HG03439 (cell line): ENCODE results near the gene PDPK1.
"Not testable (repeated sequence)": the region's sequence is repeated elsewhere in the genome, so short reads cannot be mapped to it uniquely, and the experiment has no call there.

Source experiments
- ATAC-seq: cut with Tn5 transposase; IDR thresholded peaks from one replicate; pipeline ENCODE4 v1.9.1; 2021; ENCODE audit warnings: mild to moderate bottlenecking, moderate library complexity; ENCODE audit not compliant: unreplicated experiment

The PDPK1 gene

DNA sequence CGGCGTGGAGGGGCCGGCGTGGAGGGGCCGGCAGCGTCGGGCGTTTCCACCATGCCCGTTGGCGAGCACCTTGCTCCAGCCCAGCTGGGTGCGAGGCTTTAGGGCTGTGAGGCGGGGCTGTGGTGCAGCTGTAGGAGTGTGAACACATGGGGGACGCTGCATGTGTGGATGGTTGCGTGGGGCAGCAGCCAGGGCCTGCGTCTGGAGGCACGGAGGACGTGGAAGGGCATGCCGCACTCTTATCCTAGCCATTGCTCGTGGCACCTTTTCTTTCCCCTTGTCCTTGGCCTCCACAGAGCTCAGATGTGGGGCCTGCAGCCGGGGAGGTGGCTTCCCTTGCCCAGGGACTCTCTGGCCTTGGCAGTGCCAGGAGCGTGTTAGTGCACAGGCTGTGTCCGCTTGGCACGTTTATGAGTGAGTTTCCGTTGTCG lies 47.8 kb downstream of the PDPK1 start:
- no peak for ATAC-seq

DNA sequence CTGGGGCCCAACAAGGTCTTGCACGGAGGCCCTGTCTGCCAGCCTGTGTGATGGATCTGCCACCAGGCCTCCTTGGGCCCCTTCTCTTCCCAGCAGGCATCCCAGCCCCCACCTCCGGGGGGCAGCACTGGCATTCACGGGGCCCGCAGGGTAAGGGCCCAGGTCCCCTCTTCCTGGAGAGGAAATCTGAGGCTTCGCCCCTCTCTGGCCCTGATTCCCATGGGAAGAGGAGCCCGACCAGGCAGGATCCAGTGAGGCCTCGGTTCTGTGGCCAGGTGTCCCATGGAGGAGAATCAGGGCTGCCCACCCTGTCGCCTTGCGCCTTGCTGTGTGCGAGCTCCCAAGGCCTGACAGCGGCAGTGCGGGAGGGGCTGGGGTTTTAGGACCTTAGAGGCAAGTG lies 48.4 kb downstream of the PDPK1 start:
- ATAC-seq = no peak

DNA sequence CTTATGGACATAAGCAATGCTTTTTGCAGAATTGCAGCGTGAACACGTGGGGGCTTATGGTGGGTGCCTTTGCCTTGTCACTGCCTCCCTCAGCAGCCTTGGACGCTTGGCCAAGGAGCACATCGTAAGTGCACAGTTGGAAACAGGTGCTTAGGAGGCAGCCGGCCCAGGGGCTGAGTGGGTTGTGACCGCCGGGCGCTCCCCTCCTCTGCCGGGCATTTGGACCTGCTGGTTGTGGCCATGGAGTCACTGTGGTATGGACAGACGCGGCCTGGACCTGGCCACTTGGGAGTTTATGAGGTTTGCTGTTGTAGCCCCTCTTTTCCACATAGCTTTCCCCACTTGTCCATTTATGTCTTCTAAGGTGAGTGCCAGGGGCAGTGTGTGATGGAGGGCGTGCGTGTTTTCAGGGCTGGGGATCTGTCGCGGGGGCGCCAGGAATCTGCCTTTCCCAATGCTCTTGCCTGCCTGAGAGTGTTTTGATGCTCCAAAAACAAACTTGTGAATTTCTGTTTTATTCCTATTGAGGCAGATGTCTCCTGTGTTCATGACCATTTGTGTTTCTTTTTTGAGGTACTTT lies 49.2 kb downstream of the PDPK1 start:
- ATAC-seq = no peak

DNA sequence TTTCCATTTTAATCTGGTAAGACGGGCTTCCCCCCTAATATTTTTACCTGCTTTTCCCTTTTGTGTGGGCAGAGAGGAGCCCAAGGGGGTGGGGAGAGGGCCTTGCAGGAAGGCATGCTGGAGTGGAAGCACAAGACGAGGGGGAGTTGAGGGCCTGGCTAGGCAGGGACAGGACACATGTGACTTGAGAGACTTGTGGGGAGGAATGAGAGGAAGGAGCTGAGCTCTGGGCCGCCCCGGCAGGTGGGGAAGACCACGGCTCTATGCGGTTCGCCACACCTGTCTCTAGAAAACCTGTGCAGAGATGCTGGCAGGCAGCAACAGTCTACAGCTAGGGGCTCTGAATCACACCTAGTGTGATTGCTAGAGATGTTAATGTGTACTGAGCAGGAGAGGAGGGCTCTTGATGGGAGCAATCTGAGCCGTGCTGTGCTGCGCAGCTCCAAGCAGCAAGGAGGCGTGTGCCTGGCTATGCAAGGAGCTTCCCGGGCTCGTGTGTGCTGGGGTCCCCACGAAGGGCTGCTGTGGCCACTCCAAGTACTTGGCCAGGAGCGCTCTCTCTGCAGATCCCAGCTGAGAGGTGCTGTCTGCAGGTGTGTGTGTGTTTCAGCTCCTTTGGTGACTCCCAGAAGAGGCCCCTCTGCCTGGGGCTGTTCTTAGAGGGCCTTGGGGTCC lies 50.2 kb downstream of the PDPK1 start:
- no peak for ATAC-seq

DNA sequence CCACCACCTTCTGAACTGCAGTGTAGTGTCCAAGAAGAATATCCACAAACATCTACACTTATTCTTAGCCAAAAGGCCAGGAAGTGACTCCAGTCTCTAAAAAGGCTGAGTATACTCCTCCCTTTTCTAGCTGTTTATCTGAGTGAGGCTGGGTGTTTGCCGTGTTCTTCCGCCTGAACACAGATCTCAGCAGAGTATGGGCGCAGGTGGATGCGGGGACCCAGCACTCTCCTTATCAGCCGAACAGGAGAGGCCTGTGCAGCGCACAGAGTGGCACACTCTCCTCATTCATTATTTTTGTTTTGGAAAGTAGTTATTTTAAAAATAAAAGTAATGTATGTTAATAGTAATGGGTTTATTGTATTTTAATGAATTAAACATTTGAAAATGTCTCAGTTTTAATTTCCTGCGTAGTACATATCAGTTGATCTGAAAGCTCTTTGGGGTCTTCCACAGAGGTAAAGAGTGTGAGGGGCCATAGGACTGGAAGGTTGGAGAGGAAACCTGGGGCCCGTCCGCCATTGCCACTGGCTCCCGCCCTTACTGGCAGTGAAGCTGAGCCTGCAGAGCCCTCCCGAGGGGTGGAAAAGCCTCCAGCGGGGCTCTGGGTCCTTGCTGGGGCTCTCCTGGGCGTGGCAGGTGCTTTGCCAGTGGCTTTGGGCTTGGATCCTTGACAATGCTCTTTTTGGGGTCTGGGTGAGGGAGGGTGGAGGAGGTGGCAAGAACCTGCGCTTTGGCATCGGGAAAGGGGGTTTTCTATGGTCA lies 53.8 kb downstream of the PDPK1 start:
- no peak for ATAC-seq

DNA sequence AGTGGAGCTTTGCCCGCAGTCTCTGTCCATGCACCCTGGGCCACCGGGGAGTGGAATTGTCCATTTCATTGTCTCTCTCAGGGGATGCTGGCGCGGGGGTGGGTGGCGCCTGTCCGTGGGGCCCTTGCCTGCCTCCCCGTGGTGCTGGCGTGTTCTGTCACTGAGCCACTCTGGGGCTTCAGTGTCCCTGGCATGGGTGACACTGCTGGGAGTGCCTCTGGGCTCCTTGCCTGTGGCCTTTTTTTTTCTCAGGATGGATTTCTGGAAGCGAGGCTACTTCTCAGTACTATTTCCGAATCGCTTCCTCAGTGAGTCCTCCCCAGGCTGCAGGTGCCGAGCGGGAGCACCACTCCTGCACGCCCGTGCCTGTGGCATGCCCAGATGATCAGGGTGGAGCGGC lies 55.0 kb downstream of the PDPK1 start:
- no peak for ATAC-seq

DNA sequence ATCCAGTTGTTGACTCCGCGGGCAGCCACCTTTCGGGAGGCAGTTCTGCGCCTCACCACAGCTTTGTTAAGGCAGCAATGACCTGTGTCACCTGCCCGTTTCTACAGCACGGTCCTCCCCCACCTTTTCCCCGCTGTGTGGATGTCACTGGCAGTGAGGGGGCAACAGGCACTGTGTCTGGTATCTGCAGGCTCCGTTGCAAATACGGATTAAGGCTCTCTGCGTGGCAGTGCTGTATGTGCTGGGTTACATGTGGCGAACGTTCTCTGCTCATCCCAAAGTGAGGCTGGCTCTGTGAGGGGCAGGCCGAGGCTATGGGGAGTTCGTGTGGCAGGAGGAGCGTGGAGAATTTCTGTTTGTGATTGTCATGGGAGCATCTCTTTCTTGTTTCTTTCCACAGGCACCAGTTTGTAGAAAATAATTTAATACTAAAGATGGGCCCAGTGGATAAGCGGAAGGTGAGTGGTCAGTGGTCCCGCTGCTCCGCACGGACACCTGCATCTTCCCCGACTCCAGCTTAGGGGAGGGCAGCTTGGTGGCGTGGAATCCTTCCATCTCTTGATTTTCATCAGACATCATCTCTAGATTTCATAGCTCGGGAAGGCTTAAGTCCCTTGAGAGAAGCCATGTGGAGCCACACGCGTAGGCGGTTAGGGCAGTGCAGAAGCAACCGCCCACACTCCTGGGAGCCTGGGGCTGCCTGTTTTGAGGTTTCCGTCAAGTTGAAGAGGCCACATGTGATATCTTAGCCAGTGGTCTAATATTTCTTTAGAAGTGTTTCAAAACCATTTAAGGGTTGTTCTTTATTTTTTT lies 57.8 kb downstream of the PDPK1 start:
- ATAC-seq = no peak

DNA sequence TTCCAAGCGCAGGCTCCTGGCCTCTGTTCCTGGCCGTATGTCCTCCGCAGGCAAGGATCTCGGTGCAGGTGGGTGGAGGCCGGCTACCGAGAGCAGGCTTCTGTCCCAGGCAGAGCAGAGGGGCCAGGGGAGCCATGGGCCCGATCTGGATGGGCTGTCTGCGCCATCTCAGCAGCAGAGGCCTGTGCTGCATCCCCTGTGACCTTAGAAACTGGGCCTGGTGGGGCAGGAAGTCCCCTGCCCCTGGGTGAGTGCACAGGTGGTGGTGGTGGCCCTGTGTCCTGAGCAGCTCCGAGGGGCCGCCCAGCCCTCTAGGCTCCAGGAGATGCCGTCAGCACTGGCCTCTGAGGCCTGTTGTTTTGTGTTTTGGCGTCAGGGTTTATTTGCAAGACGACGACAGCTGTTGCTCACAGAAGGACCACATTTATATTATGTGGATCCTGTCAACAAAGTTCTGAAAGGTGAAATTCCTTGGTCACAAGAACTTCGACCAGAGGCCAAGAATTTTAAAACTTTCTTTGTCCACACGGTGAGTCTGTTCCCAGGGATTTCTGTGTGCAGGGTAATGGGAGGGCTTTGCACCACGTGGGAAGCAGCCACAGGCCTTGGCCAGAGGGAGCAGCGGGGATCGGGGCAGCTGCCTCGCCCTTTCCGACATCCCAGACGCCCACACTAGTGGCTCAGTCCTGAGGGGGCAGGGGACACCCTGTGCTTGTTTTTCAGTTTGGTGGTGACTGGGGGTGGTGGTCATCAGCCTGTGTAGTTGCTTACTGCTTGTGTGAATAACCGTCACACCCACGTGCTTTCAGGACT lies 59.1 kb downstream of the PDPK1 start:
- ATAC-seq = no peak

DNA sequence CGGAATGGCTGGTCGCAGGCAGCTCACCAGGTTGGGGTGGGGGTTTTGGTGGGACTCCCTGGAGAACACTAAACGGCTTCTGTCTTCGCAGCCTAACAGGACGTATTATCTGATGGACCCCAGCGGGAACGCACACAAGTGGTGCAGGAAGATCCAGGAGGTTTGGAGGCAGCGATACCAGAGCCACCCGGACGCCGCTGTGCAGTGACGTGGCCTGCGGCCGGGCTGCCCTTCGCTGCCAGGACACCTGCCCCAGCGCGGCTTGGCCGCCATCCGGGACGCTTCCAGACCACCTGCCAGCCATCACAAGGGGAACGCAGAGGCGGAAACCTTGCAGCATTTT lies 59.7 kb downstream of the PDPK1 start:
- no peak for ATAC-seq

DNA sequence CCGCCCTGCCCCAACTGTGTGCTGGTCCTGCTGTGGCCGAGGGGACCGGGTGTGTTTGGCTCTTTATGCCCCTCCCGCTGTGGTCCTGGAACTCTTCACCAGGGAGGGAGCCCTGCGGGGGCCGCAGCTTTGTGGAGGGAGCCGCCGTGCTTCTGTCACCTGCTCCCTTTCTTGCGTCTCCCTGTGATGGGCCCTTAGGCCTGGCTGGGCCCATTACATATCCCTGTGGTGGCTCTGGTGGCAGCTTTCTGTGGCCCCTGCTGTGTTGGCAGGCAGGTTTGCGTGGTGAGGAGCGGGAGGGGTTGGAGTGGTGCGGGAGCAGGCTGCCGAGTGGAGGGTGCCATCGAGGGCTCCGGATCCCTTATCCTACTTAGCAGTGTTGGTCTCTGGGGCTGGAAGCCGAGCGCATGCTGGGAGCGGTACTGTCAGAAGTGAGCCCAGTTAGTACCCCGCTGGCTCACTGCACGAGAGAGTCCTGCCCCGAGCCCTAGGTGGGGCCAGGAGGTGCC lies 60.4 kb downstream of the PDPK1 start:
- no peak for ATAC-seq

DNA sequence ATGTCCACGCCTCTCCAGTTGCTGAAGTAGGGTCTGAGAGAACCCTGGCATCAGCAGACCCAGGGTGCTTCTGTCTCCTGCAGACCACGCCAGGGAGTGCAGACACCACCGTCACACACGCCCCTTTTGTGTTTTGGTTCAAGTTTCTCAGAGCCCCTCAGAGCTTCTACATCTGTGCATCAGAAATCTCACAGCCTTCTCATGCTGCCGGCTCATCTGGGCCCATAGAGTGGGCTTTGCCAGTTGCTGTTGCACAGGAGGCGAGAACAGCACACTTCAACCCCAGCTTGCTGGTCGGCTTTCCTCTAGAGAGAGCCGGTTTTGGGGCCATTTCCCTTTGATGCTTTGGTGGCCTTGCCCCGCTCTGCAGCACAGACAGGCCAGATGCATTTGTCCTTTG lies 60.9 kb downstream of the PDPK1 start:
- ATAC-seq = no peak

DNA sequence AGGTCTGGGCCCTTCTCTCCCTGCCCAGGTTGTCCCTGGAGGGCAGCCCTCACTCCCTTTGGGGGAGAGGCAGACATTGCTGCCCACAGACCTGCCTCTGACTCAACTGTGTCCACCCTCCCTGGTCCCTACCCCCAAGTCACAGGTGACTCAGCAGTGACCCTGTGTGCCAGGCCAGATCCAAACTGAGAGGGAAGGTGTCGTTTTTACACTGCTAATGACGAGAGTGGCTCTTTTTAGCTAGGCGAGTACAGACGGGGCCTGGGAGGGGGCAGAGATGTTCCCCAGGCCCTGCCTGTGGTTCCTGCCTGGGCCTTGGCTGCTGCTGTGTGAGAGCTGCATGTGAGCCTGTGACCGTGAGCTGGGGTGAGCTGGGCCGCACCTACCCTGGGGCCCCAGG lies 61.3 kb downstream of the PDPK1 start:
- ATAC-seq = not testable (repeated sequence)

DNA sequence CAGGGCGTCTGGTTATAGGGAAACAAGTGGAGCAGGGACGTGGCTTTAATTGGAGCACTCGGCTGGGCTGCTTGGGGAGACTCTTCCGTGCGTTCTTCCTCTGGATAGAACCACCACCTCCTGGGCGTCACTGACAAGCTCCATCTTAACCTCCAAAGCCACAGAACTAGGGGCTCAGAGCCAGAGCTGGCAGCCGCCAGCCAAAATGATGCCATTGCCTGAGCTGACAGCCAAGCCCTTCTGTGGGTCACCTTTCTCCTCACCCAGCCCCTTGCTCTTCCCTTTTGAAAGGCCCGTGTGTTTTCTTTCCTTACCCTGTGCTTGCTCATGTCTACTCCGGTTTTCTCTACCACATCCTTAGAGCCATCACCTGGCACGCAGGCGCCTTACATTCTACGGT lies 62.0 kb downstream of the PDPK1 start:
- not testable (repeated sequence) for ATAC-seq

DNA sequence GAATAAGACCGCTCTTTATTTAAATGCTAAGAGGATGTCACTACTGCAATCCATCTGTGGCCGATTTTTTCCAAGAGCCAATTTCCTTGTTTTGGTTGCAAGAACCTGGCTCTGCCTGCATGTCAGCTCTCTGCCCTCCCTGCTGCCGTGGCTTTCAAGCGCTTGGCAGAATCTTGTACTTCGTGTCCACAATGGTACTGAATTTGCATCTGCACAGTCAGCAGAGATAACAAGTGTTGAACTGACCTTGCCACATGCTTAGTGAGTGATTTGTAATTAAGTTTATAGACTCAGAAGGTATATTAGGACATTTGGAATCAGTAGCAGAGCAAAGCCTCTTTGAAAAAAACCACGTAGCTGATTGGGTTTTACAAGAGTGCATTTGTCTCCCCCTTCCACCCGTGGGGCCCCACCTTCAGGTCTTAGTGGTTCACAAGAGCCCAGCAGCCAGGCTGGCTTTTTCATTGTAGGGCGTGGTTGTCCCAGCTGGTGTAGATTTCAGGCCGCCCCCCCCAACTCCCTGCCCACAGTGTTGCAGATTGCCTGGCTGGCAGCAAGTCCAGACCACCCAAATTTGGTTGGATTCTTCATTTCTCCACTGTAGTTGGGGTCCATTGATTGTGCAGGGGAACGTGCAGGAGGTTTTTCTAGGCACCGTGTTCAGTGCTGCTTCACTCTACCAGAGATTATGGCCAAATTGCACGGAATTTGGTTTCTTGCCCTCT lies 63.6 kb downstream of the PDPK1 start:
- not testable (repeated sequence) for ATAC-seq

DNA sequence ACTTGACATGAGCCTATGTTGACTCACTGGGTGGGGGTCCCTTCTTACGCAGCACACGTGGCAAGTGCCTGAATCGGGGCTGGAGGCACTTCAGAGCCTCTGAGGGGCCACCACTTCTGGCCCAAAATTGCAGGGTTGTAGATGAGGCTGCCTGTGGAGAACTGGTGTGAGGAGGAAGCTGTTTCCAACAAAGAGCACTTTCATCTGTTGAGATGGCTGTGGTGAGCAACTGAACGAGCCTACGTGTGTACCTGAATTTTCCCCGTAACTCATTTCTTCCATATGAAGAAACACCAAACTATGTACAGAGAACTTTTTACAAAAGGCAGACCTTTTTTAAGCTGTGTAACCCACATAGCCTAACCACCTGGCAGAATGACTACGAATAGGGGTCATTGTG lies 64.4 kb downstream of the PDPK1 start:
- ATAC-seq = not testable (repeated sequence)

DNA sequence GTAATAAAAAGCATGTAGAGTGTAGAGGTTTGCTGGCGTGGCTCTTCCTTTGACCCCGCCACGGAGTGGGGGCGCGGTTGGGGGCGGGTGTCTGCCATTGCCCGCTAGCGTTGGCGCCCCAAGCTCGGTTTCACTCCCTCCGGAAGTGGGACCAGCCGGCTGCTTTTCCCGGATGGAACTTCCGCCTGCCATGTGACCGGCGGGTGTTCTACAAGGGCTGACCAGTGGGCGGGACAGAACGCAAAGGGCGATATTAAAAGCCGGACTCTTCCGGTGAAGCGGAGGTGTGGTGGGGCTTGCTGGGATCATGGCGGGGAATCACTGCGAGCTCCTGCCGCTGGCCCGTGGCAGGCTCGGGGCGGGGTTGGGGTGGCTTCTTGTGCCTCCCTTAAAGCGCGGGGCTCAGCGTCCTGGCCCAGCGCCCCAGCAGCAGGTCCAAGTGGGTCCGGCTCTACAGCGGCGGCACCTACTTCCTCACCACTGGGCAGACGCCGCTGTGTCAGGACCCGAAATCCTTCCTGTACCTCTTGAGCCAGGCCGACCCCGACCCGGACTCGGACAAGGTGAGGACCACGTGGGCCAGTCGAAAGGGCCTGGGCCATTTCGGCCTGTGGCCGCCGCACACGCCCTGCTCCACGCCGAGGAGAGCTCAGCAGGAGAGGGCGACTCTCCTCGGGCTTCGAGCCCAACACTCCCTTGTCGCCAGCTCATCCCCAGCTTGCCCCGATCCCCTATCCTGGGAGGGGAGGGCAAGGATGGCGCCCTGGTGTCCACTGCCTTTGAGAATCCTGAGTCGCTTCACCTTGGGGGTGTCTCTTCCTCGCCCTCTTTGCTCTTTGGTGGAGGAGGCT lies 65.6 kb downstream of the PDPK1 start:
- ATAC-seq = peak; percentile 65

DNA sequence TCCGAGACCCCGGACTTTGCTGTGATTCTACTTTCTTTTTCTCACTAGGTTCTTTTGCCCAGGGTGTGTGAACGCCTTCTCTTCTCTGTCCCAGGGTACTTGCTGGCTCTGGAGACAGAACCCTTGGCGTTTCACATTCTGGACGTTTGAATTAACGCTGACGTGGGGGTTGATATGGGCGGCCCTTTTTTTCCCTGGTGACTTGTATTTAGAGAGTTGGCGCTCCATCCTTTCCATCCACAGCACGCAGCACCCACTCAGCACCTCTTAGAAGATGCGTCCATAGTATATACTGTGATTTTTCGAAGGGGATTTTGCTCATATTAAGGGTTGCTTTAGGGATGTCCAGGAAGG lies 66.2 kb downstream of the PDPK1 start:
- not testable (repeated sequence) for ATAC-seq

DNA sequence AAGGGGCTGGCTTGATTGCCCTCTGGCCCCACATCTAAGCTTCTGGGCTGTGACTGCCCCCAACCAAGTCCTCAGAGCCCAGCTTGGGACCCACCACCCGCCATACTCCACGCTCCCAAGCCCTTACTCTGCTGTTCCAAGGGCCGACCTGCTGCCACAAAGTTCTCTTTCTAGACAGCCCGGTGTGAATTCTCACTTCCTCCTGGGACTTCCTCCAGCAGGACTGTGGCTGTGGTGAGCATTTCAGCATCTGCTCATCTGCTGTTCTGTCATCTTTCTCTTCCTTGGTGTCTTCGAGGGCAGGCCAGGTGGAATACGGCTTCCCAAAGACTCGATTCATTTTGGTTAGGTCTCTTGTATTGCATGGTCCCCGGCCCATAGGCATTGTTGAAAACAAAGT lies 69.0 kb downstream of the PDPK1 start:
- not testable (repeated sequence) for ATAC-seq

DNA sequence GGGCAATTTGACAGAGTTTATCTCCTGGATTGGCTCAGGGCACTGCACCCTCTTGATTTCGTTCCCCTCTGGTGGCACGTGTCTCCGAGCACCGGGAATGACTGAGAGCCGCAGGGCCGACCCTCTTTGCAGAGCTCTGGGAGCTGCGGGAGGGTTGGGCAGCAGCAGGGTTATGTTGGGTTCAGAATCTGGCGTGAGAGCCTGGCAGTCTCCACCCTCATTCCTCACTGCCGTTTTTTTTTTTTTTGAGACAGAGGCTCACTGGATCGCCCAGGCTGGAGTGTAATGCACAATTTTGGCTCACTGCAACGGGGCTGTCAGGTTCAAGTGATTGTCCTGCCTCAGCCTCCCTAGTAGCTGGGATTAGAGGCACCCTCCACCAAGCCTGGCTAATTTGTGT lies 71.5 kb downstream of the PDPK1 start:
- ATAC-seq = not testable (repeated sequence)
